HG03378 (cell line): Measurements from ENCODE around the gene MAST4.
A peak's percentile ranks its signal among the peaks of the same experiment; 100 is the strongest.

Source experiments
- ATAC-seq: cut with Tn5 transposase; IDR thresholded peaks from one replicate; pipeline ENCODE4 v1.9.1; 2021; ENCODE audit warnings: mild to moderate bottlenecking, moderate library complexity; ENCODE audit not compliant: unreplicated experiment

Gene MAST4

GRCh38 chr5:67005737-67006499, 409.7 kb downstream of the MAST4 start:
- ATAC-seq: no peak

- no peak for ATAC-seq
These were observed 410.3 kb downstream of the MAST4 start for GRCh38 chr5:67006500-67006848.

- ATAC-seq: no peak
These were observed 412.8 kb downstream of the MAST4 start for GRCh38 chr5:67009028-67009427.

GRCh38 chr5:67010684-67011409, 414.7 kb downstream of the MAST4 start:
- no peak for ATAC-seq

GRCh38 chr5:67011422-67011821, 415.2 kb downstream of the MAST4 start:
- no peak for ATAC-seq

GRCh38 chr5:67012171-67012570, 416.0 kb downstream of the MAST4 start:
- no peak for ATAC-seq

- no peak for ATAC-seq
These were observed 417.5 kb downstream of the MAST4 start for GRCh38 chr5:67013719-67014118.

GRCh38 chr5:67014191-67014590, 418.0 kb downstream of the MAST4 start:
- no peak for ATAC-seq

- no peak for ATAC-seq
These were observed 418.8 kb downstream of the MAST4 start for GRCh38 chr5:67014957-67015400.

- no peak for ATAC-seq
These were observed 419.5 kb downstream of the MAST4 start for GRCh38 chr5:67015541-67016191.

GRCh38 chr5:67019065-67019845, 423.1 kb downstream of the MAST4 start:
- ATAC-seq: no peak

- ATAC-seq: no peak
These were observed 424.0 kb downstream of the MAST4 start for GRCh38 chr5:67020096-67020615.

GRCh38 chr5:67021031-67021430, 424.8 kb downstream of the MAST4 start:
- no peak for ATAC-seq

GRCh38 chr5:67021521-67021920, 425.3 kb downstream of the MAST4 start:
- peak; percentile 65 for ATAC-seq

GRCh38 chr5:67021962-67022361, 425.8 kb downstream of the MAST4 start:
- ATAC-seq: no peak

GRCh38 chr5:67025457-67025856, 429.3 kb downstream of the MAST4 start:
- ATAC-seq: no peak

- no peak for ATAC-seq
These were observed 430.1 kb downstream of the MAST4 start for GRCh38 chr5:67026278-67026677.

GRCh38 chr5:67027171-67027570, 431.0 kb downstream of the MAST4 start:
- ATAC-seq: no peak

GRCh38 chr5:67028371-67028770, 432.2 kb downstream of the MAST4 start:
- ATAC-seq: no peak

GRCh38 chr5:67028941-67029340, 432.7 kb downstream of the MAST4 start:
- ATAC-seq: no peak

- no peak for ATAC-seq
These were observed 433.3 kb downstream of the MAST4 start for GRCh38 chr5:67029481-67029880.
